Osteoblast (primary cell): ENCODE measurements around the gene OR2V2. TPM values are rescaled to one million over a fixed set of nuclear protein-coding genes. Genes with fewer than 3 reads are reported as not detected.

ENCODE experiments used
- DNase-seq: peaks from one replicate; pipeline ENCODE4 v3.0.0; 2011; ENCODE audit warnings: low spot score, mixed read lengths; ENCODE audit not compliant: insufficient read length; ENCODE audit errors: missing footprints
- H2AFZ ChIP-seq: 2 replicates; pipeline ENCODE4 v1.6.0; 2011; ENCODE audit warnings: mild to moderate bottlenecking, low read length
- H3K27ac ChIP-seq: 2 replicates; pipeline ENCODE4 v1.5.1; 2011; ENCODE audit warnings: mild to moderate bottlenecking, low read depth, low read length, moderate library complexity
- H3K27me3 ChIP-seq: 2 replicates; pipeline ENCODE4 v1.6.0; 2012; ENCODE audit warnings: mild to moderate bottlenecking, control low read depth, inconsistent platforms, low read length, moderate library complexity; ENCODE audit not compliant: insufficient read depth
- H3K36me3 ChIP-seq: 2 replicates; pipeline ENCODE4 v1.5.1; 2011; ENCODE audit warnings: mild to moderate bottlenecking, low read length, control low read depth, moderate library complexity; ENCODE audit not compliant: insufficient read depth
- H3K4me1 ChIP-seq: 2 replicates; pipeline ENCODE4 v1.5.1; 2011; ENCODE audit warnings: mild to moderate bottlenecking, low read length, control low read depth, moderate library complexity; ENCODE audit not compliant: insufficient read depth
- H3K4me2 ChIP-seq: 2 replicates; pipeline ENCODE4 v1.6.0; 2011; ENCODE audit warnings: mild to moderate bottlenecking, low read length; ENCODE audit not compliant: insufficient read depth
- H3K4me3 ChIP-seq: fragments of 200-600 bp; sonication (generic); 3 replicates; pipeline ENCODE4 v1.5.1; 2012; ENCODE audit warnings: mild to moderate bottlenecking, low read length, inconsistent platforms; ENCODE audit not compliant: insufficient read depth
- H3K79me2 ChIP-seq: 2 replicates; pipeline ENCODE4 v1.6.0; 2012; ENCODE audit warnings: mild to moderate bottlenecking, low read length, control low read depth, inconsistent platforms; ENCODE audit not compliant: insufficient read depth
- H3K9me3 ChIP-seq: 2 replicates; pipeline ENCODE4 v1.5.1; 2011; ENCODE audit warnings: low read depth, low read length, control low read depth
- H4K20me1 ChIP-seq: 2 replicates; pipeline ENCODE4 v1.6.0; 2012; ENCODE audit warnings: mild to moderate bottlenecking, low read length, control low read depth; ENCODE audit not compliant: insufficient read depth
- CTCF ChIP-seq: IDR thresholded peaks from 2 replicates; pipeline ENCODE4 v1.5.1; 2011; ENCODE audit warnings: mild to moderate bottlenecking, low read depth, low read length, moderate library complexity; ENCODE audit errors: extremely low read depth
- total RNA-seq: library from RNA; depleted of rRNA; stranded (reverse); fragments of >200 nt; gene quantifications from 2 replicates; pipeline ENCODE4 v1.2.3, GENCODE V29; 2012

Gene OR2V2
- total RNA-seq, 1 donor = not detected

GRCh38 chr5:181203777-181204112 is 56.4 kb downstream of the OR2V2 start:
- Histone ChIP-seq H3K36me3 (no peaks in the 10 kb centered on the region), H3K27me3 (peaks cover 7% of the 10 kb centered on the region), H2AFZ (peak overlapping the region; percentile 47), H4K20me1 (no peaks in the 10 kb centered on the region), H3K9me3 (no peaks in the 10 kb centered on the region), H3K4me2 (peak overlapping the region; percentile 84), H3K4me3 (peak overlapping the region; percentile 65), H3K4me1 (peaks cover 5% of the 10 kb centered on the region), H3K27ac (no peak overlapping the region), H3K79me2 (no peaks in the 10 kb centered on the region)
- TF ChIP-seq CTCF = no peak
- peak; percentile 70 for DNase-seq

GRCh38 chr5:181204113-181204825 is 56.9 kb downstream of the OR2V2 start:
- peak; percentile 82 for DNase-seq
- no peaks in the 10 kb centered on the region for H3K36me3 ChIP-seq
- peak overlapping the region; percentile 84 for H3K4me2 ChIP-seq
- no peaks in the 10 kb centered on the region for H3K9me3 ChIP-seq
- H2AFZ ChIP-seq = peak overlapping the region; percentile 47
- no peaks in the 10 kb centered on the region for H3K79me2 ChIP-seq
- H3K27me3 ChIP-seq = peaks cover 7% of the 10 kb centered on the region
- H3K27ac ChIP-seq = no peak overlapping the region
- no peaks in the 10 kb centered on the region for H4K20me1 ChIP-seq
- peaks cover 5% of the 10 kb centered on the region for H3K4me1 ChIP-seq
- no peak for TF ChIP-seq CTCF
- H3K4me3 ChIP-seq = peak overlapping the region; percentile 65

- no peak for TF ChIP-seq CTCF
- no peak within 1 kb of the TSS for H3K27ac ChIP-seq
Observed at GRCh38 chr5:181204826-181205760, 57.7 kb downstream of the OR2V2 start, which contains the start of gene TRIM7. Gene TRIM7 (minus strand): TSS chr5:181205196. CDS start chr5:181205110, 86 bp downstream.

More at GRCh38 chr5:181204826-181205760, 57.7 kb downstream of the OR2V2 start, which contains the start of gene TRIM7:
- Histone ChIP-seq H3K79me2 (no peaks in the 10 kb centered on the region), H4K20me1 (no peaks in the 10 kb centered on the region), H3K27me3 (peaks cover 7% of the 10 kb centered on the region), H3K4me1 (peaks cover 5% of the 10 kb centered on the region), H3K4me2 (peak within 1 kb of the TSS; percentile 84), H3K4me3 (peak within 1 kb of the TSS; percentile 79), H2AFZ (peak within 1 kb of the TSS; percentile 47), H3K36me3 (no peaks in the 10 kb centered on the region), H3K9me3 (no peaks in the 10 kb centered on the region)
- peak; percentile 90 for DNase-seq
